HepG2 (cell line): ENCODE data around the gene BEST3. TPM values are rescaled to one million over a fixed set of nuclear protein-coding genes. Genes with fewer than 3 reads are reported as not detected.

Experiments
- ATAC-seq: fragments of 200-7000 bp; cut with Tn5 transposase; 3 replicates; pipeline ENCODE4 v1.9.1; 2020; ENCODE audit warnings: mild to moderate bottlenecking, moderate library complexity
- BruUV-seq: library from RNA; stranded (reverse); fragments of 400-500 nt; replicated peaks from 2 replicates; lab custom pipeline; 2021; lab: Mats Ljungman, UMichigan
- CTCF ChIA-PET: fragments of 300-600 bp; formaldehyde crosslinking; extraction: SDS; loops from one replicate; lab custom pipeline; 2021; ENCODE audit warnings: low total read pairs, inconsistent platforms, low intra/inter-chr PET ratio; lab: Yijun Ruan, JAX
- POLR2A ChIA-PET: fragments of 350-600 bp; sonication (Branson Sonifier 250); formaldehyde crosslinking; loops from one replicate; lab custom pipeline; 2020; ENCODE audit warnings: antibody characterized with exemption, inconsistent platforms; lab: Yijun Ruan, JAX
- DNase-seq: peaks from one replicate; pipeline ENCODE4 v3.0.0-alpha.2; 2015; ENCODE audit warnings: low spot score
- FAIRE-seq: peaks from 3 replicates; lab custom pipeline; 2011; peaks lifted over from hg19 to GRCh38; lab: Jason Lieb, UNC
- H2AFZ ChIP-seq: one replicate; pipeline ENCODE4 v1.6.1; 2011; ENCODE audit warnings: low read length, inconsistent platforms
- H3K27ac ChIP-seq: fragments of 300-600 bp; 3 replicates; pipeline ENCODE4 v1.8.0; 2011; ENCODE audit warnings: mixed run types, mild to moderate bottlenecking, mixed read lengths, low read length, inconsistent platforms; ENCODE audit not compliant: insufficient read depth; ENCODE audit errors: extremely low read length
- H3K27me3 ChIP-seq, 2 experiments: fragments of 200-600 bp in 1 of 2; 2 replicates in 1 of 2; 3 replicates in 1 of 2; pipeline versions ENCODE4 v1.6.0 to v1.8.0; 2011; ENCODE audit warnings: low read length in 2 of 2, mild to moderate bottlenecking in 2 of 2, moderate library complexity in 2 of 2, inconsistent platforms in 1 of 2; ENCODE audit not compliant: insufficient read depth in 2 of 2, control insufficient read depth in 1 of 2
- H3K36me3 ChIP-seq, 2 experiments: fragments of 200-600 bp in 1 of 2; replicated peaks in 1 of 2; 2 replicates in 1 of 2; 3 replicates in 1 of 2; pipeline versions ENCODE4 v1.5.1 to v1.8.0; 2011; ENCODE audit warnings: low read length in 2 of 2, inconsistent platforms in 1 of 2; ENCODE audit not compliant: insufficient read depth in 2 of 2, control insufficient read depth in 1 of 2
- H3K4me1 ChIP-seq: 2 replicates; pipeline ENCODE4 v1.5.1; 2012; ENCODE audit warnings: low read length, inconsistent platforms; ENCODE audit not compliant: insufficient read depth
- H3K4me2 ChIP-seq: 2 replicates; pipeline ENCODE4 v1.6.0; 2011; ENCODE audit warnings: low read depth, low read length, inconsistent platforms
- H3K4me3 ChIP-seq, 3 experiments: fragments of 200-600 bp in 1 of 3; sonication (generic), shearing (Covaris generic) in 1 of 3; replicated peaks in 1 of 3; 2 replicates each; pipeline ENCODE4 v1.5.1; 2011 to 2016; ENCODE audit warnings: low read length in 3 of 3, inconsistent platforms in 2 of 3, low read depth in 2 of 3, mild to moderate bottlenecking in 2 of 3, control low read depth in 1 of 3, mixed read lengths in 1 of 3; ENCODE audit not compliant: insufficient read depth in 1 of 3
- H3K79me2 ChIP-seq: one replicate; pipeline ENCODE4 v1.6.1; 2011; ENCODE audit warnings: low read length, inconsistent platforms; ENCODE audit not compliant: insufficient read depth
- H3K9ac ChIP-seq: 2 replicates; pipeline ENCODE4 v1.6.0; 2011; ENCODE audit warnings: mild to moderate bottlenecking, low read depth, low read length, inconsistent platforms; ENCODE audit not compliant: insufficient read depth
- H3K9me3 ChIP-seq: 2 replicates; pipeline ENCODE4 v1.5.1; 2012; ENCODE audit warnings: mild to moderate bottlenecking, low read length
- H4K20me1 ChIP-seq: 2 replicates; pipeline ENCODE4 v1.6.0; 2011; ENCODE audit warnings: inconsistent platforms, mild to moderate bottlenecking, low read length, moderate library complexity; ENCODE audit not compliant: insufficient read depth
- GABPB1 ChIP-seq: IDR thresholded peaks from 2 replicates; pipeline ENCODE4 v1.6.1; 2016; ENCODE audit warnings: mild to moderate bottlenecking, missing genetic modification reagents, moderate library complexity, missing compliant biosample characterization
- JDP2 ChIP-seq: sonication (generic); formaldehyde crosslinking; IDR thresholded peaks from 2 replicates; pipeline ENCODE4 v1.8.1; 2022; ENCODE audit warnings: missing genetic modification reagents, borderline replicate concordance
- JUN ChIP-seq: sonication (generic); formaldehyde crosslinking; IDR thresholded peaks from 2 replicates; pipeline ENCODE4 v1.4.0; 2020; ENCODE audit warnings: mild to moderate bottlenecking, missing genetic modification reagents
- KAT2B ChIP-seq: fragments of 150-350 bp; IDR thresholded peaks from 2 replicates; pipeline ENCODE4 v1.6.1; 2014; ENCODE audit warnings: low read depth, low read length, borderline replicate concordance
- MYC ChIP-seq: sonication (generic); formaldehyde crosslinking; IDR thresholded peaks from 2 replicates; pipeline ENCODE4 v1.9.0; 2021; ENCODE audit warnings: missing genetic modification reagents, borderline replicate concordance
- MZF1 ChIP-seq: sonication (generic); formaldehyde crosslinking; IDR thresholded peaks from 2 replicates; pipeline ENCODE4 v1.8.1; 2023; ENCODE audit warnings: mild to moderate bottlenecking, missing genetic modification reagents, borderline replicate concordance
- PPARG ChIP-seq: conservative IDR thresholded peaks from 2 replicates; pipeline ENCODE4 v1.6.1; 2016; ENCODE audit warnings: missing biosample characterization, missing genetic modification reagents
- SMARCE1 ChIP-seq: fragments of 450-650 bp; IDR thresholded peaks from 2 replicates; pipeline ENCODE4 v1.6.1; 2017; ENCODE audit warnings: borderline replicate concordance
- SNAI1 ChIP-seq: sonication (generic); formaldehyde crosslinking; IDR thresholded peaks from 2 replicates; pipeline ENCODE4 v1.5.0; 2020; ENCODE audit warnings: mild to moderate bottlenecking, missing genetic modification reagents, borderline replicate concordance
- SP2 ChIP-seq: sonication (generic); formaldehyde crosslinking; IDR thresholded peaks from 2 replicates; pipeline ENCODE4 v1.5.1; 2020; ENCODE audit warnings: mild to moderate bottlenecking, missing genetic modification reagents
- ZNF530 ChIP-seq: sonication (generic); formaldehyde crosslinking; IDR thresholded peaks from 2 replicates; pipeline ENCODE4 v1.5.0; 2020; ENCODE audit warnings: low read depth, mild to moderate bottlenecking, missing genetic modification reagents
- WGBS: methylation state at CpG from one replicate; pipeline ENCODE4 v1.1.6; 2017; ENCODE audit warnings: low lambda C conversion rate; 5-methylcytosine and 5-hydroxymethylcytosine counted together
- in situ Hi-C: cut with HindIII; loops from 2 replicates; pipeline ENCODE4 v1.10.0; 2017; ENCODE audit warnings: low pct_unique_long_range_greater_than_20kb; ENCODE audit not compliant: extremely low pct_ligation_motif_present
- intact Hi-C: fragments of 100-400 bp; cut with micrococcal nuclease; formaldehyde crosslinking; loops from one replicate; pipeline ENCODE4 v1.10.0; 2022; ENCODE audit not compliant: unreplicated experiment
- polyA plus RNA-seq, 8 experiments: library from polyadenylated mRNA; depleted of rRNA in 3 of 8; stranded (reverse) in 7 of 8; unstranded in 1 of 8; fragments of >200 nt; fragmentation: Illumina TruSeq in 4 of 8; extraction: Trizol in 4 of 8; gene quantifications; 2 replicates each; pipeline versions ENCODE4 v1.2.1 to v1.2.3, GENCODE V29; 2011 to 2016; ENCODE audit warnings: low read depth in 4 of 8, missing spikeins in 1 of 8, mixed read lengths in 1 of 8; ENCODE audit not compliant: insufficient read depth in 1 of 8
- total RNA-seq, 5 experiments: library from RNA; depleted of rRNA; stranded (reverse); fragments of >200 nt; fragmentation: Illumina TruSeq; extraction: Trizol; gene quantifications; 2 replicates each; pipeline ENCODE4 v1.2.3, GENCODE V29; 2016; ENCODE audit warnings: low read depth in 1 of 5
- TF ChIP-seq, protein P1 (sequence below): sonication (generic); formaldehyde crosslinking; IDR thresholded peaks from 2 replicates; pipeline ENCODE4 v1.5.0; 2020; ENCODE audit warnings: missing genetic modification reagents

Gene BEST3
- total and polyA plus RNA-seq, 2 of the 13 experiments (the other 11 are each of a cell fraction or from before 2014, with no cell fraction given), result not detected

DNA sequence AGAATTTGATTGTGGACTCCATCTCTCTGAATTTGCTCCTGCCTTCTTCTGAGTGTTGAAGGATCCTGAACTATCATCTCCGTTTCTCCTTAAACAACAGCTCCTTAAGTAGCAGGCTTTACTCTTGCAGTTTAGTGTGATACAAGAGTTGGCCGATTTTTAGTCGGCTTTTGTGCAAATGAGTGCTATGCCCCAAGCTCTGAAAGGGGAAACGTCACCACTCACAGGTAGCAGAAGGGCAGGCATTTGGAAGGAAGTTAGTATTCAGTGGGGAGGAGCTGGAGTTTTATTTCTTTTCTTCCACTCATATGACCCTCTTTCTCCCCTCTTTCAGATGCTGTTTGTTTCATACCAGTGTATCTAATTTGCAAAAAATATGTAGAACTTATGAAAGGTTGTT is 51.9 kb downstream of the BEST3 start:
- Histone ChIP-seq H3K79me2 (no peaks in the 10 kb centered on the region), H3K9ac (no peak overlapping the region), H3K4me3 (no peak overlapping the region), H3K27me3 (peaks cover 0 to 12% of the 10 kb centered on the region in 2 experiments; a peak in 2 of 5 replicates)
- DNase-seq (no peak), FAIRE-seq (no peak)
- 0% methylated on average over 4 of the region's 4 CpGs for WGBS
- CTCF ChIA-PET, result no interaction called here
- BruUV-seq, result no TSS peak
- TF ChIP-seq MYC (CRISPR knock-in tag) (no peak), JUN (CRISPR knock-in tag) (no peak), MZF1 (CRISPR knock-in tag) (no peak), GABPB1 (no peak), KAT2B (no peak), SMARCE1 (no peak), JDP2 (CRISPR knock-in tag) (no peak), SP2 (no peak), PPARG (no peak), SNAI1 (no peak), ZNF530 (CRISPR knock-in tag) (no peak)
- TF ChIP-seq, protein P1, sequence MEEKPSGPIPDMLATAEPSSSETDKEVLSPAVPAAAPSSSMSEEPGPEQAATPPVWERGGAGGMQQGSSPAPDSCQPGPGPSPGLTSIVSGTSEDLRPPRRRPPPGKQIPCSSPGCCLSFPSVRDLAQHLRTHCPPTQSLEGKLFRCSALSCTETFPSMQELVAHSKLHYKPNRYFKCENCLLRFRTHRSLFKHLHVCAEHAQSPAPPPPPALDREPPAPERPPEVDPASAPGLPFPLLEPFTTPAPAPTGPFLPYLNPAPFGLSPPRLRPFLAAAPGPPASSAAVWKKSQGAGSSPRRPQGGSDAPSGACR, result no peak
- TF ChIP-seq, all 625 proteins: peak for 0
- Histone ChIP-seq H3K9me3 (no peaks in the 10 kb centered on the region), H4K20me1 (no peaks in the 10 kb centered on the region), H3K27ac (no peak overlapping the region), H3K36me3 (no peaks in the 10 kb centered on the region), H2AFZ (no peak overlapping the region), H3K4me2 (no peak overlapping the region), H3K4me1 (no peaks in the 10 kb centered on the region)
- no peak for ATAC-seq
- POLR2A ChIA-PET, result no interaction called here
- in situ Hi-C loops, result no loop called here
- intact Hi-C loops, result no loop called here
